K562 (cell line): Measurements from ENCODE around the gene VCAN. TPM values are rescaled to one million over a fixed set of nuclear protein-coding genes. Genes with fewer than 3 reads are reported as not detected.

Source experiments
- ATAC-seq: fragments of 200-7000 bp; cut with Tn5 transposase; 3 replicates; pipeline ENCODE4 v1.9.1; 2020; ENCODE audit warnings: moderate library complexity
- BruUV-seq: library from RNA; stranded (reverse); fragments of 400-500 nt; replicated peaks from 2 replicates; lab custom pipeline; 2021; lab: Mats Ljungman, UMichigan
- CTCF ChIA-PET: fragments of 300-600 bp; formaldehyde crosslinking; extraction: SDS; loops from one replicate; lab custom pipeline; 2021; ENCODE audit warnings: low intra/inter-chr PET ratio; lab: Yijun Ruan, JAX
- POLR2A ChIA-PET: fragments of 300-600, 350-650 bp; sonication (Branson Sonifier 250); formaldehyde crosslinking; extraction: SDS; loops from one replicate; lab custom pipeline; 2021; ENCODE audit warnings: antibody characterized with exemption, inconsistent platforms; lab: Yijun Ruan, JAX
- DNase-seq, 4 experiments: peaks; one replicate each; pipeline versions ENCODE4 v3.0.0 to v3.0.0-alpha.2; 2011 to 2018; ENCODE audit warnings: low spot score in 3 of 4, mixed read lengths in 3 of 4; ENCODE audit errors: extremely low read depth in 1 of 4
- FAIRE-seq: peaks from 2 replicates; lab custom pipeline; 2011; peaks lifted over from hg19 to GRCh38; lab: Jason Lieb, UNC
- H2AFZ ChIP-seq: 2 replicates; pipeline ENCODE4 v1.6.0; 2011; ENCODE audit warnings: low read depth, low read length, control low read depth, inconsistent platforms
- H3K27ac ChIP-seq: fragments of 200-600 bp; 3 replicates; pipeline ENCODE4 v1.8.0; 2011; ENCODE audit warnings: low read depth, mild to moderate bottlenecking, control low read depth, inconsistent platforms, low read length, moderate library complexity, mixed read lengths; ENCODE audit errors: extremely low read depth
- H3K27me3 ChIP-seq, 2 experiments: fragments of 300-600 bp in 1 of 2; 2 replicates in 1 of 2; 3 replicates in 1 of 2; pipeline versions ENCODE4 v1.6.0 to v1.8.0; 2011; ENCODE audit warnings: inconsistent platforms in 2 of 2, low read length in 2 of 2, mild to moderate bottlenecking in 1 of 2, mixed read lengths in 1 of 2, moderate library complexity in 1 of 2; ENCODE audit not compliant: control insufficient read depth in 2 of 2, insufficient read depth in 2 of 2
- H3K36me3 ChIP-seq: fragments of 300-600 bp; 3 replicates; pipeline ENCODE4 v1.8.0; 2011; ENCODE audit warnings: mild to moderate bottlenecking, low read length, inconsistent platforms; ENCODE audit not compliant: control insufficient read depth, insufficient read depth
- H3K4me1 ChIP-seq, 2 experiments: fragments of 200-600 bp in 1 of 2; replicated peaks in 1 of 2; 2 replicates in 1 of 2; 3 replicates in 1 of 2; pipeline versions ENCODE4 v1.5.1 to v1.8.0; 2011; ENCODE audit warnings: inconsistent platforms in 2 of 2, low read length in 2 of 2, mild to moderate bottlenecking in 1 of 2, mixed read lengths in 1 of 2, moderate library complexity in 1 of 2; ENCODE audit not compliant: control insufficient read depth in 2 of 2, insufficient read depth in 2 of 2
- H3K4me2 ChIP-seq: 2 replicates; pipeline ENCODE4 v1.6.1; 2011; ENCODE audit warnings: low read length, control low read depth, inconsistent platforms, mixed read lengths; ENCODE audit not compliant: insufficient read depth
- H3K4me3 ChIP-seq: fragments of 200-600 bp; sonication (generic), shearing (Covaris generic); 2 replicates; pipeline ENCODE4 v1.5.1; 2016; ENCODE audit warnings: control low read depth, inconsistent platforms
- H3K79me2 ChIP-seq: fragments of 200-600 bp; 3 replicates; pipeline ENCODE4 v1.8.0; 2011; ENCODE audit warnings: low read length, inconsistent platforms; ENCODE audit not compliant: control insufficient read depth, insufficient read depth
- H3K9ac ChIP-seq, 2 experiments: 2 replicates each; pipeline versions ENCODE4 v1.6.0 to v1.6.1; 2011; ENCODE audit warnings: low read depth in 2 of 2, low read length in 2 of 2, control low read depth in 1 of 2, inconsistent platforms in 1 of 2, mild to moderate bottlenecking in 1 of 2, mixed read lengths in 1 of 2; ENCODE audit not compliant: insufficient read depth in 1 of 2
- H3K9me1 ChIP-seq: one replicate; pipeline ENCODE4 v1.6.0; 2011; ENCODE audit warnings: inconsistent platforms, mild to moderate bottlenecking, low read length, moderate library complexity; ENCODE audit not compliant: control insufficient read depth, insufficient read depth
- H3K9me3 ChIP-seq: replicated peaks from 2 replicates; pipeline ENCODE4 v1.5.1; 2011; ENCODE audit warnings: low read depth, low read length, inconsistent platforms; ENCODE audit not compliant: control insufficient read depth, insufficient read depth
- H4K20me1 ChIP-seq: replicated peaks from 2 replicates; pipeline ENCODE4 v1.6.1; 2011; ENCODE audit warnings: low read length, inconsistent platforms, mixed read lengths; ENCODE audit not compliant: control insufficient read depth, insufficient read depth
- NKRF ChIP-seq: fragments of 450-650 bp; IDR thresholded peaks from 2 replicates; pipeline ENCODE4 v1.6.1; 2016; ENCODE audit warnings: borderline replicate concordance
- REST ChIP-seq, 2 experiments: fragments of 450-650 bp; formaldehyde crosslinking in 1 of 2; IDR thresholded peaks; 2 replicates each; pipeline versions ENCODE4 v1.4.0 to v1.6.1; 2014 to 2020; ENCODE audit warnings: mild to moderate bottlenecking in 2 of 2, borderline replicate concordance in 1 of 2, low read depth in 1 of 2
- WGBS: fragments of 100-300 bp; shearing (Covaris generic); methylation state at CpG from one replicate; pipeline ENCODE4 v1.1.6; 2016; ENCODE audit warnings: low coverage, mixed read lengths; ENCODE audit not compliant: insufficient coverage; ENCODE audit errors: missing lambda C conversion rate; 5-methylcytosine and 5-hydroxymethylcytosine counted together
- in situ Hi-C: fragments of 300-500 bp; cut with MboI; formaldehyde crosslinking; loops from 4 replicates; pipeline ENCODE4 v1.15.0; 2018; ENCODE audit warnings: inconsistent platforms, mixed read lengths
- intact Hi-C: fragments of 100-400 bp; cut with micrococcal nuclease; formaldehyde crosslinking; loops from 2 replicates; pipeline ENCODE4 v1.14.2; 2022
- polyA plus RNA-seq, 8 experiments: library from polyadenylated mRNA; depleted of rRNA in 4 of 8; stranded (reverse) in 5 of 8; unstranded in 3 of 8; fragments of >200 nt; fragmentation: Nextera tagmentation in 2 of 8; fragmentation: Illumina TruSeq in 1 of 8; extraction: Ambion mirVana in 2 of 8; extraction: Trizol in 1 of 8; gene quantifications; 2 replicates each; pipeline versions ENCODE4 v1.2.1 to v1.2.3, GENCODE V29; 2011 to 2014; ENCODE audit warnings: inconsistent platforms in 1 of 8, missing spikeins in 1 of 8
- total RNA-seq, 7 experiments: library from RNA; depleted of rRNA in 6 of 7; stranded (reverse); fragments of >200 nt in 6 of 7; fragmentation: Illumina TruSeq in 2 of 7; extraction: Trizol in 2 of 7; gene quantifications; 2 replicates each; pipeline versions ENCODE4 v1.2.1 to v1.2.3, GENCODE V29; 2011 to 2021; ENCODE audit warnings: low replicate concordance in 1 of 7

Gene VCAN
- total and polyA plus RNA-seq, 9 of the 15 experiments (the other 6 are each of a cell fraction or from before 2014, with no cell fraction given), result 0.01 to 0.33 (median 0.05) TPM

DNA sequence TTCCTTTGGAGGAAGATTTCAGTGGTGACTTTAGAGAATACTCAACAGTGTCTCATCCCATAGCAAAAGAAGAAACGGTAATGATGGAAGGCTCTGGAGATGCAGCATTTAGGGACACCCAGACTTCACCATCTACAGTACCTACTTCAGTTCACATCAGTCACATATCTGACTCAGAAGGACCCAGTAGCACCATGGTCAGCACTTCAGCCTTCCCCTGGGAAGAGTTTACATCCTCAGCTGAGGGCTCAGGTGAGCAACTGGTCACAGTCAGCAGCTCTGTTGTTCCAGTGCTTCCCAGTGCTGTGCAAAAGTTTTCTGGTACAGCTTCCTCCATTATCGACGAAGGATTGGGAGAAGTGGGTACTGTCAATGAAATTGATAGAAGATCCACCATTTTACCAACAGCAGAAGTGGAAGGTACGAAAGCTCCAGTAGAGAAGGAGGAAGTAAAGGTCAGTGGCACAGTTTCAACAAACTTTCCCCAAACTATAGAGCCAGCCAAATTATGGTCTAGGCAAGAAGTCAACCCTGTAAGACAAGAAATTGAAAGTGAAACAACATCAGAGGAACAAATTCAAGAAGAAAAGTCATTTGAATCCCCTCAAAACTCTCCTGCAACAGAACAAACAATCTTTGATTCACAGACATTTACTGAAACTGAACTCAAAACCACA is 67.4 kb downstream of the VCAN start:
- no peaks in the 10 kb centered on the region for H4K20me1 ChIP-seq
- H3K36me3 ChIP-seq, result no peaks in the 10 kb centered on the region
- no peak overlapping the region for H2AFZ ChIP-seq
- FAIRE-seq, result no peak
- ChIA-PET POLR2A (interaction anchor here (0.6 kb wide), 1 partner anchor 53 kb away, joined by 3 read pairs; no protein-coding TSS in a partner anchor), CTCF (no interaction called here)
- BruUV-seq, result no TSS peak
- H3K79me2 ChIP-seq, result no peaks in the 10 kb centered on the region
- no peak overlapping the region for H3K4me2 ChIP-seq
- WGBS, result 0% methylated on average over 4 of the region's 4 CpGs
- no peak overlapping the region for H3K4me3 ChIP-seq
- TF ChIP-seq REST (IDR thresholded peaks at IDR 0.05; ENCODE audit: borderline replicate concordance), result peak; percentile 53
- no peak for TF ChIP-seq REST (CRISPR knock-in tag; IDR thresholded peaks at IDR 0.05; ENCODE audit: low read depth)
- TF ChIP-seq NKRF, result no peak
- H3K27me3 ChIP-seq, result peaks cover 0 to 4% of the 10 kb centered on the region in 2 experiments; a peak in 1 of 5 replicates
- in situ Hi-C loops (no loop called here), intact Hi-C loops (no loop called here)
- no peaks in the 10 kb centered on the region for H3K9me1 ChIP-seq
- no peaks in the 10 kb centered on the region for H3K9me3 ChIP-seq
- DNase-seq, result no peak
- no peak for ATAC-seq
- no peak overlapping the region for H3K27ac ChIP-seq
- no peaks in the 10 kb centered on the region for H3K4me1 ChIP-seq
- H3K9ac ChIP-seq, result no peak overlapping the region
